Nephron (organoid): ENCODE results near the gene NRP1.

Source experiments
- H3K27ac Mint-ChIP-seq, 3 experiments: 2 replicates each; pipeline ENCODE4 v1.8.0; 2020; ENCODE audit warnings: mixed read lengths in 3 of 3, mild to moderate bottlenecking in 2 of 3, moderate library complexity in 1 of 3
- H3K27me3 Mint-ChIP-seq: 2 replicates; pipeline ENCODE4 v1.8.0; 2021; ENCODE audit warnings: low read depth, mild to moderate bottlenecking, moderate library complexity, mixed read lengths
- H3K36me3 Mint-ChIP-seq: 2 replicates; pipeline ENCODE4 v1.8.0; 2020; ENCODE audit warnings: low read depth, mixed read lengths
- H3K4me1 Mint-ChIP-seq: 2 replicates; pipeline ENCODE4 v1.8.0; 2020; ENCODE audit warnings: mixed read lengths
- H3K4me3 Mint-ChIP-seq, 3 experiments: 2 replicates each; pipeline ENCODE4 v1.8.0; 2020; ENCODE audit warnings: mild to moderate bottlenecking in 3 of 3, mixed read lengths in 3 of 3, moderate library complexity in 2 of 3
- H3K9me3 Mint-ChIP-seq: 2 replicates; pipeline ENCODE4 v1.8.0; 2020; ENCODE audit warnings: mixed read lengths
- TF ChIP-seq, protein P1 (sequence below), 3 experiments: fragments of 200-600 bp; sonication (generic); IDR thresholded peaks; one replicate each; pipeline ENCODE4 v1.5.0; 2021; ENCODE audit warnings: antibody characterized with exemption in 3 of 3; ENCODE audit not compliant: unreplicated experiment in 3 of 3

NRP1 gene

DNA sequence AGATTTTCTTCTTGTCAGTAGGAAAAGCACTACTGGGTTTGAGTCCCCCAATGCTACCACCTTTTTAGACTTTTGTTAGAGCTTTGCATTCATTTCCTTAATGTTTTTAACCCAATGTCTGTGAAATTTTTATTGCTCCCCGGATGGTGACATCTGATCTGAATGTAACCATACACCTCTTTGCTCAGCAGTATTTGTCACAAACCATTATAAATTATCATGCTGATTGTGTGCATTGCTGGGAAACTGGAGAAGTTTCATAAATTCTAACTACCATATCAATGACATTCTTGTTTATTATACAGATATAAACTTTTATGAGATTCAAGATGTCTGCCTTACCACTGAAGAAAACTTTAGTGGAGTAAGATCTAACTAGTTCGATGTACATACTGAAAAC is 8.5 kb downstream of the NRP1 start:
- Mint-ChIP-seq H3K27ac (peak overlapping the region in 2 of 3 experiments; percentile 22 to 36), H3K27me3 (no peaks in the 10 kb centered on the region), H3K4me3 (peak overlapping the region; percentile 6 to 23 (median 13)), H3K36me3 (peaks cover 80% of the 10 kb centered on the region), H3K4me1 (peaks cover 53% of the 10 kb centered on the region), H3K9me3 (no peaks in the 10 kb centered on the region)
- TF ChIP-seq, protein P1, sequence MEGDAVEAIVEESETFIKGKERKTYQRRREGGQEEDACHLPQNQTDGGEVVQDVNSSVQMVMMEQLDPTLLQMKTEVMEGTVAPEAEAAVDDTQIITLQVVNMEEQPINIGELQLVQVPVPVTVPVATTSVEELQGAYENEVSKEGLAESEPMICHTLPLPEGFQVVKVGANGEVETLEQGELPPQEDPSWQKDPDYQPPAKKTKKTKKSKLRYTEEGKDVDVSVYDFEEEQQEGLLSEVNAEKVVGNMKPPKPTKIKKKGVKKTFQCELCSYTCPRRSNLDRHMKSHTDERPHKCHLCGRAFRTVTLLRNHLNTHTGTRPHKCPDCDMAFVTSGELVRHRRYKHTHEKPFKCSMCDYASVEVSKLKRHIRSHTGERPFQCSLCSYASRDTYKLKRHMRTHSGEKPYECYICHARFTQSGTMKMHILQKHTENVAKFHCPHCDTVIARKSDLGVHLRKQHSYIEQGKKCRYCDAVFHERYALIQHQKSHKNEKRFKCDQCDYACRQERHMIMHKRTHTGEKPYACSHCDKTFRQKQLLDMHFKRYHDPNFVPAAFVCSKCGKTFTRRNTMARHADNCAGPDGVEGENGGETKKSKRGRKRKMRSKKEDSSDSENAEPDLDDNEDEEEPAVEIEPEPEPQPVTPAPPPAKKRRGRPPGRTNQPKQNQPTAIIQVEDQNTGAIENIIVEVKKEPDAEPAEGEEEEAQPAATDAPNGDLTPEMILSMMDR (IDR thresholded peaks at IDR 0.05; ENCODE audit: unreplicated experiment in 3 of 3): no peak

DNA sequence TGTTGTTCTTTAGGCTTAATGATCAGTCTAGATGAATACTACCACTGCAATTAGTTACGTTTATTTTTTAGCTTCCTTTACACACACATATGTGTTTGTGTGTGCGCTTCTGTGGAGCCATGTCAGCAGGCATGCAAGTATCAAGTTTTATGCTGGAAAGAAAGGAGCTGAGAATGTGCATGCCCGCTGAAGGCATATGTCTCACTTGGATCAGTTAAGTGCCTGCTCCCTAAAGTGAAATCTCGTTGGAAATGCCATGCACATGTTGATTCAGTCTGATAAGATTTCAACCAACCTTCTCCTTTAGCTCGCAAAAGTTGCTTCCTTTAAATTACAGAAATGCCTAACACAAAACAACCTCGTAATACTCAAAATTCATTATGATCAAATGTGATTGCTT is 10.7 kb downstream of the NRP1 start:
- TF ChIP-seq, protein P1 (IDR thresholded peaks at IDR 0.05; ENCODE audit: unreplicated experiment in 3 of 3): no peak
- Mint-ChIP-seq H3K27me3 (no peaks in the 10 kb centered on the region), H3K36me3 (peaks cover 72% of the 10 kb centered on the region), H3K9me3 (no peaks in the 10 kb centered on the region), H3K27ac (no peak overlapping the region), H3K4me1 (peaks cover 39% of the 10 kb centered on the region), H3K4me3 (no peak overlapping the region)

DNA sequence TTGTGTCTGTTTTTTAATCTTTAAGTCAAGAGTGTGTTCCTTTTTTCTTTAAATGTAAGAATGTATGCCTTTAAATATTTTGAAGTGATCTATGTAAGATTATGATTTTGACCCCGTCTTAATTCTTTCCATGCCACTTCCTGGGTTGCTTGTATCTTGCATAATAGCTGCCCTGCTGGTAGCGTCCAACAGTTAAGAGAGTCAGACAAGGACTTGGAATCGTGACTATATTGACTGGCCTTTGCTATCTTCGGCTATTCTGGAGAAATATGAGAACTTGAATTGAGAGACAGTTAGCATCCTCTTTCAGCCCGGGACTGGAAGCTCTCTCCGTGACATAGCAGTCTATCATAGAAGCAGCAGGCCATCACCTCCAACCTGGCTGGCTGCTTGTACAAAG is 13.0 kb downstream of the NRP1 start:
- Mint-ChIP-seq H3K4me3 (no peak overlapping the region), H3K36me3 (peaks cover 72% of the 10 kb centered on the region), H3K4me1 (peaks cover 36% of the 10 kb centered on the region), H3K27me3 (no peaks in the 10 kb centered on the region), H3K27ac (peak overlapping the region; percentile 8 to 60 (median 9)), H3K9me3 (no peaks in the 10 kb centered on the region)
- TF ChIP-seq, protein P1 (IDR thresholded peaks at IDR 0.05; ENCODE audit: unreplicated experiment in 3 of 3): no peak

DNA sequence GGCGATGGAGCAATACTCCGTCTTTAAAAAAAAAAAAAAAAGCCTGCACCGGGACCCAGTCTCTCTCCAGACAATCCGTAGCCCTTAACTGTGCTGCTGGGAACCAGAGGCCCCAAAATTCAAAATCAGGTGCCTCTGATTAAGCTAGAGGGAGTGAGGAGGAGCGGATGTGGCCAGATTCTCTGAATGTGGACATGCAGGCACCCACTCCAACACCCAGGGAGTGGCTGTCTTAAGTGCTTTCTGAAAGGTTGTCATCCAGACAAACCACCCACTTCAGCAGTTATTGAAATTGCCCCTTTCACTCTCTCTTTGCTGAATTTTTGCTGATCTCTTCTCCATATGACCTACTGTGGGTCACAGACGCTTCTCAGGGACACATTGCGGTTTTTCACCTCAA is 14.2 kb downstream of the NRP1 start:
- TF ChIP-seq, protein P1 (IDR thresholded peaks at IDR 0.05; ENCODE audit: unreplicated experiment in 3 of 3): no peak

DNA sequence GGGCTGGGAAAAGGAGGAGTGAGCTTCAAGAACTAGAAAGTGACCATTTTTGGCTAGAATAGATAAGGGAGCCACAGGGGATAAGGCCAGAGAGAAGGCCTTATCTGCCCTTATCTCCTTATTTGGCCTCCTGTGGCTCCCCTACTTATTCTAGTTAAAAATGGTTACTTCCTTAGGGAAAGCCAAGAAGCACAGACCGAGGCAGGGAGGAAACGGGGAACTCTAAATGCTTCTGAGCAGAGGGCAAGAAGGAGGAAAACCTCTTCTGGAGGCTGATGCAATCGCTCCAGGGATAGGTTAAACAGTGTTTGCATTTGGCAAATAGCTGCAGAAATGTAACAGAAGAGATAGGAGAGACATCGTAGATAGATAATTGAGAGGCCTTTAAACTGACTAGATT is 18.6 kb downstream of the NRP1 start:
- peaks cover 81% of the 10 kb centered on the region for H3K36me3 Mint-ChIP-seq
- H3K9me3 Mint-ChIP-seq: peaks cover 2% of the 10 kb centered on the region
- peaks cover 30% of the 10 kb centered on the region for H3K4me1 Mint-ChIP-seq
- TF ChIP-seq, protein P1 (IDR thresholded peaks at IDR 0.05; ENCODE audit: unreplicated experiment in 3 of 3): no peak
- peak overlapping the region; percentile 63 to 72 (median 72) for H3K27ac Mint-ChIP-seq
- no peaks in the 10 kb centered on the region for H3K27me3 Mint-ChIP-seq
- H3K4me3 Mint-ChIP-seq: peak overlapping the region in 1 of 3 experiments; percentile 11

More for the DNA sequence above, 14.2 kb downstream of the NRP1 start:
- Mint-ChIP-seq H3K4me3 (no peak overlapping the region), H3K4me1 (peaks cover 36% of the 10 kb centered on the region), H3K9me3 (no peaks in the 10 kb centered on the region), H3K36me3 (peaks cover 76% of the 10 kb centered on the region), H3K27ac (peak overlapping the region in 1 of 3 experiments; percentile 4), H3K27me3 (no peaks in the 10 kb centered on the region)

DNA sequence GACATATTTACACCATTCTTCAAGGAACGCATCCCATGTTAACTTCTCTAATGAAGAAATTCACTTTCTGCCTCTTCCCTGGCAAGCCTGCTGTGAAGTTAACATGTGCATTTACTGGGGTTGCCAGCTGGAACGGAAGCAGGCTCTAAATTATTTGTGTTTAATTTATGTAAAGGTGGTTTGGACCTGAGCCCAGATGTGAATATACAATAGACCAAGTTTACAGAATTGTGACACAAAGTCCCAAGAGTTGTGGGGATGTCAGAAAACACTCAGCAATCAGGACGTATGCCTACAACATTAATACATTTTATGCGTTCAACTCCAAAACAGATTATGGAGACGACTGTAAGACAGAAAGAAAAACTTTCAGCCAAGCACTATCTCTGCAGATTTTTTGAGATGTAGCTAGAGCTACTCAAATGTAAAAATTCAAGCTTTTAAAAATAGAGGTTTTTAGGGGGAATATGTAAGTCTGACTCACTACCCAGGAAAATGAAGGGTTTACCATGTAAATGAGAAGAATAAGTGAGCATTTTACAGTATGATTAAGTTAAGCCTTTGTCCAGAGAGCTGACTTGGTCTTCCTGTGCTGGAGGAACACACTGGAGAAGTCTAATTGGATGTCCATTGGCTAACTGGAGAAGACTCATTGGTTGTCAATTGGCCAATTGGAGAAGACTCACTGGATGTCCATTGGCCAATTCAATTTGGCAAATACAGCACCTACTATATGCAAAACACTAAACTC is 19.5 kb downstream of the NRP1 start:
- TF ChIP-seq, protein P1 (IDR thresholded peaks at IDR 0.05; ENCODE audit: unreplicated experiment in 3 of 3): no peak
- peaks cover 2% of the 10 kb centered on the region for H3K9me3 Mint-ChIP-seq

More for the DNA sequence above, 19.5 kb downstream of the NRP1 start:
- Mint-ChIP-seq H3K27me3 (no peaks in the 10 kb centered on the region), H3K4me1 (peaks cover 30% of the 10 kb centered on the region), H3K27ac (peak overlapping the region; percentile 63 to 72 (median 72)), H3K4me3 (no peak overlapping the region), H3K36me3 (peaks cover 82% of the 10 kb centered on the region)
